H7 (cell line): ENCODE measurements around the gene ATF6. TPM values are rescaled to one million over a fixed set of nuclear protein-coding genes. Genes with fewer than 3 reads are reported as not detected.

Source experiments
- DNase-seq: peaks from one replicate; pipeline ENCODE4 v3.0.0; 2012
- H3K27me3 ChIP-seq: 2 replicates; pipeline ENCODE4 v1.6.0; 2011; ENCODE audit warnings: mild to moderate bottlenecking, low read length; ENCODE audit not compliant: control insufficient read depth, insufficient read depth
- H3K36me3 ChIP-seq: replicated peaks from 2 replicates; pipeline ENCODE4 v1.5.1; 2011; ENCODE audit warnings: low read length; ENCODE audit not compliant: control insufficient read depth, insufficient read depth
- H3K4me3 ChIP-seq: 2 replicates; pipeline ENCODE4 v1.5.1; 2011; ENCODE audit warnings: low read depth, mild to moderate bottlenecking, control low read depth, low read length, moderate library complexity; ENCODE audit not compliant: insufficient read depth
- total RNA-seq: library from RNA; depleted of rRNA; stranded (reverse); fragments of >200 nt; shearing (Covaris generic); gene quantifications from 2 replicates; pipeline ENCODE4 v1.2.3, GENCODE V29; 2014

ATF6 gene
- total RNA-seq, 1 experiment from 2014 or later, result 13.4 TPM

DNA sequence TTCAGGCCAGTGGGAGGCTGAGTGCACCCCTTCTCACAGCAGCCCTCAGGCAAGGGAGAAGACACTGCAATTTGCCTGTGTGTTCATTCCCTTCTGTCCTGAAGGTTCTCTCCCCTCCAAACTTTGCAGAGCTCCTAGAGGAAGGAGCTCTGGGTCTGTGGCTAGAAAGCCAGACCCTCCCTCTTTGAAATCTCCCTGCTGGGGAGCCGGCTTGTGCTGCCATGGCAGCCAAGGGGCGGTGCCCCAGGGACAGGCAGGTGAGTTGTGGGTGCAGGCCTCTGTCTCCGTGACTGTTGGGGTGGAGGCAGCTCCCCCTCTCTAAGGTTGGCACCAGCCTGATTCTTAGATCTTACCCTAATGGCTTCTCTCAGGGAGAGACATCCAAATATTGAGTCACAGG is 204.5 kb downstream of the ATF6 start:
- H3K4me3 ChIP-seq, result no peak overlapping the region
- peak; percentile 68 for DNase-seq
- H3K27me3 ChIP-seq, result no peaks in the 10 kb centered on the region
- H3K36me3 ChIP-seq, result no peaks in the 10 kb centered on the region

DNA sequence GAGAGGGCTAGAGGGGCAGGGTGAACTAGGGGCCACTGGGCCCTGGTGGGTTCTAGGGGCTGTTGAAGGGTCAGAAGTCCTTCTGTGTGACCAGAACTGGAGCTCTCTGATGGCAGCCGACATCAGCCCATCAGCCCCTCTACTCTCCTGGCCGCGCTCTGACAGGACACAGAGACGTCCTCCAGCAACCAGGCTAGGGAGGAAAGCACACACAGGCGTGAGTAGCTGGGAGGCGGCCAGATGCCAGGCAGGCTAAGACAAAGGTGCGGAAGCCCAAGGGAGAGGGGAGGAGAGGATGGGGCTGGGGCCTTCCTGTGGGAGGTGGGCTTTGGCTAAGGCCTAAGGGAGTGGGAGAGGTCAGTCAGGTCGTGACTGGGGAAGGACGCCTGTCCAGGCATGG is 206.7 kb downstream of the ATF6 start:
- DNase-seq, result no peak
- H3K36me3 ChIP-seq, result no peaks in the 10 kb centered on the region
- H3K27me3 ChIP-seq, result no peaks in the 10 kb centered on the region
- no peak overlapping the region for H3K4me3 ChIP-seq

DNA sequence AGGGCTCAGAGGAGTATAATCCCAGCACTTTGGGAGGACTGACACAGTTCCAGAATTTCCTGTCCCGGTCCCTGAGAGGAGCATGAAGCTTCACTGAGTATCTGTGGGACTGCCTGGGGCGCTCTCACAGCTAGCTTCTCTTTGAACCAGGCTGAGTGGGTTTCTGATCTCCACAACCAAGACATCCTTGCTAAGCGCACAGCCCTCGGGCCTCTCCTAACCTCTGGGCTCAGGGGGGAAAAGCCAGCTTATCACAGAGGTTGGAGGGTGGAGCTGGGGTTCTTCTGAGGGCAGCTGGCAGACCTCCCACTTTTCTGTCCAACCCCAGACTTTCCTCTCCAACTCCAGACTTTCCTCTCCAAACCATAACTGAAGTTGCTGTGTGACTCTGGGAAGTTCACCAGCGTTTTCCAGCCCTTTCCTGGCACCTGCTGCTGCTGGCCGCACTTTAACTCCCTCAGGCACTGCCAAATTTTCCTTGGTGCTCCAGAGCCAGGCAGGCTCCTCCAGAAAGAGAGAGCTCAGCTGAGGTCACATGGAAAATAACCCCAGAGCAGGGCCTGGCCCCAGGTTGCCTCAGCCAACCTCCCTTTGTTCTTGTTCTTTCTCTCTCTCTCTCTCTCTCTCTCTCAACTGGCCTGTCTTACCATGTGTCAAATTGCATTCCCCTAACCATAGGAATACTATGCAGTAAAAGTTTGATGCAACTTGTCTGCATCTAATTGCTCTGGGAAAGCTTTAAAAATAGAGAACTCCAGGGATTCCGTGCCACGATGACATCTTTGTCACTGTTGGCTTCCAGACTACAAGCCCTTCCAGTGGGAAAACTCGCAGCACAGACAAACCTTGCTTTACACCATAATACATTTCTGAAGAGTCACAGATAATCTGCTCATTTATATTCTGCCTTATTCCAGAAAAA is 208.1 kb downstream of the ATF6 start:
- no peak for DNase-seq
- no peaks in the 10 kb centered on the region for H3K27me3 ChIP-seq
- H3K36me3 ChIP-seq, result no peaks in the 10 kb centered on the region
- no peak overlapping the region for H3K4me3 ChIP-seq

DNA sequence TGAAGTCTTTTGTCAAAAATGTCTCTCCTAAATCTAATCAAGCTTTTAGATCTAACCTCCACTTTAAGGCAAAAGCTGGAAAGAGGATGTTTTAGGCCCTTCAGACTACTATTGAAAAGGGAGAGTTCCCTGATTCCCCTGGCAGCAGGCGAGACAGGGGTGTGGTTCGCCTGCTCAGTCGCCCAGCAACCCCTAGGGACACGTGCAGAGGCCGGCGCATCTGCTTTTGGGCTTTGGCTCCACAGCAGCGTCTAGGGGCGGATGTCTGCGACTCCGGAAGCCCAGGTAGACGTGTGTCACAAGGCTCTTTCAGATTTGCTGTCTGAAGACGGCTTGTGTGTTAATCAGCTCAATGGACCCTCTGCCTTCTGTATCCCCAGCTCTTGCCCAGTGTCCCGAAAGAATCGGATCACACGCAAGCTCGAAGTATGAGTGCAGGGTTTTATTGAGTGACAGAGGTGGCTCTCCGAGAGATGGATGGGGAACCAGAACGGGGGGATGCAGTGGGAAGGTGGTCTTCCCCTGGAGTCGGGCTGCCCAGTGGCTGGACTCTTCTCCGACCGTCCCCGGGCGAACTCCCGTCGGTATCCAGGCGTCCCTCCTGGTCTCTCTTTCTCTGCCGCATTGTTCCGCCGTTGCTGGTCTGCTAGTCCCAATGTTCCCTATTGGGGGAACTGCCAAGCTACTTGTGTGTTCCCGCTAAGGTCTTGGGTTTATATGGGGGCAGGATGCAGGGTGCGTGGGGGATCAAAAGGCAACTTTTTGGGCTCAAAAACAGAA is 212.1 kb downstream of the ATF6 start:
- H3K4me3 ChIP-seq, result no peak overlapping the region
- H3K27me3 ChIP-seq, result no peaks in the 10 kb centered on the region
- no peaks in the 10 kb centered on the region for H3K36me3 ChIP-seq
- no peak for DNase-seq

DNA sequence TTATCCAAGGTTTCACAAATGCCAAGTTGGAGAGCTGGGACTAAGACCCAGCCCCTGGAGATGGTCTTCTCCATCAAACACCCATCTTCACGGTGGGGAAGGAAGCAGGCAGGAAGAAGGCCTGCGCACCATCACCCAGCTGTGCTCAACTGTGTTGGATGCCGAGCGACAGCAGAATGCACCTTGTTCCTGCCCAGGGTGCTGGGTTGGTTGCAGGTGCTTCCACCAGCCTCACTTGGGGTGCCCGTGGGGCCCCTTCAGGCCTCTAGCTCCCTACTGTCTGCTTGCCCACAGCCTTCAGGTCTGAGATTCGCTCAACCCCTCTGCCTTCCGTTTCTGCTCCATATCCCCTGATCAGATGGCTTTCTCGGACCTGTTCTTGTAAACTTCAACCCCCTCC is 215.0 kb downstream of the ATF6 start:
- H3K27me3 ChIP-seq, result no peaks in the 10 kb centered on the region

DNA sequence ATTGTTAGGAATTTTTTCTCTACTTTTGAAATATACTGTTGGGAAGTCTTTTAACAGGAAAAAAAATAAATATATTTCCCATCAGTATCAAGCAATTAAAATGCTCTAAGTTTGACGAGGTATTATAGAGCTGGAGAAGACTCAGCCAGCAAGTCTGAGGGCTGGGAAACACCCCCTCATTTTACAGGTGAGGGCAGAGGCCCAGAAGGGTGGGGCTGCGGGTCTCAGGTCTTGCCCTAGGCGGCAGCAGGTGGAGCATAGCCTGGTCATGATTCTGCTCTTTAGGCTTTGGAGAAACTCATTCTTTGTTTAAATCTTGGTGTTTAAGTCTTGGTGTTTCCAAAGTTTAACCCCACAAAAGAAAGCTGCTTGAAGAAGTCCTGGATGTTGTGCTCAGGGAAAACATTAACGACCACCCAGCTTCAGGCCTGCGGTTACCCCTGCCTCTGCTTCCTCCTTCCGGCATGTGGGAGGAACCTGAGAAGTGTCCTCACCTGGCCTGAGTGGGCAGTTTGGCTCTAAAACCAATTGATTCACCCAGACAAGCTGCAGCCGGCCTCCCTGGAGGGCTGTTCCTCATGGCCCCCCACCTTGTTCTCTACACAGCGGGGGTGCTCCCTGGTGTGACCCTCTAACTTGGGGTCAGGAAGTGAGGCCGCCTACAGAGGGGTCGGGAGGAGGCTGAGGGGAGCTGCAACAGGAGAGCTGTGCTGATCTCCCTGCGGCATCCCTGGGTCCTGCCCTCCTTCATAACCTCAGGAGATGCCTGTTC is 215.8 kb downstream of the ATF6 start:
- Histone ChIP-seq H3K27me3 (no peaks in the 10 kb centered on the region), H3K36me3 (no peaks in the 10 kb centered on the region), H3K4me3 (no peak overlapping the region)
- peak; percentile 62 for DNase-seq

More for the DNA sequence above, 215.0 kb downstream of the ATF6 start:
- H3K4me3 ChIP-seq, result no peak overlapping the region
- no peaks in the 10 kb centered on the region for H3K36me3 ChIP-seq
- no peak for DNase-seq

DNA sequence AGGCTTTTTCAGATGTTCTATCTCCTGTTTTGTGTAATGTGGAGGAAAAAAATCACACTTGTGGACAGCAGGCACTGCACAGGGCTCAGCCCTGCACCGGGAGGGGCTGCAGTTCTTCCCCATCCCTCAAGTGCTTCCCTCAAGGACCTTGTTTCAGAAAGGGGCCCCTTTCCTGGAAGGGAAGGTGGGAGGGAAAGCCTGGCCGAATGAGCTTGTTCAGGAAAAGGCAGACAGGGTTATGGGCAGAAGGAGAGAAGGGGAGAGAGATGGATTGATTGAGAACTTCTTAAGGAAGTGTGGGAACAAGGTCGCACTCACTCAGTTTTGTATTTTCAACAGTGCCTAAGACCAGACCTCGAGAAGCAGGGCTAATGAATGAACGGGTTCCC is 216.4 kb downstream of the ATF6 start:
- no peak for DNase-seq
- Histone ChIP-seq H3K4me3 (no peak overlapping the region), H3K36me3 (no peaks in the 10 kb centered on the region), H3K27me3 (no peaks in the 10 kb centered on the region)

DNA sequence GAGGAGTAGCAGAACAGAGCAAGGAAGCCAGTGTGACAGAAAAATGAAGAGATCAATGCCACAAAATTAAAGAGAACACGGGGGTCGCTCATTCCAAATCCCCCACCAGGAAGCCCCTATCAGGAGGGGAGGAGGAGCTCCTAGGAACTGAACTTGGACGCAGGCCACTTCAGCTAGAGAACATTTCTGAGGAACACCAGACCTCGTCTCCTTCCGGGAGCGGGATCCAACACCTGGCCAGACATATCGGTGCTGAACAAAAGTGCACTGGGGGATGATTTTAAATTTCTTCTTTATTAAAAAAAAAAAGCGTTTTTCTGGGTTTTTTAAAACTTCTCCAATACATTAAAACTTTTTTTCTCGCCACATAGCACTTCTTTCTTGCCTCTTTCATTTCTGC is 216.8 kb downstream of the ATF6 start:
- Histone ChIP-seq H3K4me3 (no peak overlapping the region), H3K27me3 (no peaks in the 10 kb centered on the region), H3K36me3 (no peaks in the 10 kb centered on the region)
- DNase-seq, result no peak

DNA sequence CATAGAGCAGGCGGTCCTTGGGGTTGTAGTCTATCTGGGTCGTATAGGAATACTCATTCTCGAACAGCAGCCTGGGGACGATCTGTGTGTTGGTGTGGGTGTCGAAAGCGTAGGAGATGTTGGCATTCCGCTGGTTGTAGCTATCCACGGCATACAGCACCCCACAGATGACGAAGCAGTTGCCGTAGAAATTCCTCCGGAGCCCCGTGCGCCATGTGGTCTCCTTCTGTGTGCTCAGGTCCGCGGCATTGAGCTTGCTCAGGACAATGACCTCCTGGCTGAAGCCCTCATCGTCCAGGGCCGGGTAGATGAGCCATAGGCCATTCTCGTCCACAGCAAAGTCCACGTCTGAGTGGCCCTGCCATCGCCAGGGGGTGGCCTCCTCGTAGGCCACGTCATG is 217.6 kb downstream of the ATF6 start:
- Histone ChIP-seq H3K4me3 (no peak overlapping the region), H3K36me3 (no peaks in the 10 kb centered on the region), H3K27me3 (no peaks in the 10 kb centered on the region)
- no peak for DNase-seq

DNA sequence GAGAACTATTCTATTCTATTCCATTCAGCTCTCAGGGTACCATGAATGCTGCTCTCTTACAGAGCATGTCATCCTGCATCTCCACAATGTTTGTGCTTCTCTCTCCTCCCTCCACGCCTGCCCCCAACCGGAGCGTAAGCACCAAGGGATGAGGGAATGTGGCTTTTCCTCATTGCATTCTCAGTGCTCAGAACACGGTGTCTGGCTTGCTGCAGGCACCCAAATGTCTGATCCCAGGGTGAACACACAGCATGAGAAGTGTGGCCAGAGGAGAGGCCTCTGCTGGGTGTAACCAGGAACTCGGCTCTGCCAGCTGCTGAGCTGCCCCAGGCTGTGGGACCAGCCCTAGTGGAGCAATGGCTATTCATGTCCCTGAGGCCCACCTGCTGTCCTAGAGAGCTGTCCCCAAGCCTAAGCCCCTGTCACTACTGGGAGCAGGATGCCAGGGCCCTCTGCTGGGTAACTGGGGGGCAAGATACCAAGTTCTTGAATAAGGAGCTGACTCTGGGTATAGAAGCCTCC is 219.2 kb downstream of the ATF6 start:
- DNase-seq, result no peak
- Histone ChIP-seq H3K4me3 (no peak overlapping the region), H3K36me3 (no peaks in the 10 kb centered on the region), H3K27me3 (no peaks in the 10 kb centered on the region)

DNA sequence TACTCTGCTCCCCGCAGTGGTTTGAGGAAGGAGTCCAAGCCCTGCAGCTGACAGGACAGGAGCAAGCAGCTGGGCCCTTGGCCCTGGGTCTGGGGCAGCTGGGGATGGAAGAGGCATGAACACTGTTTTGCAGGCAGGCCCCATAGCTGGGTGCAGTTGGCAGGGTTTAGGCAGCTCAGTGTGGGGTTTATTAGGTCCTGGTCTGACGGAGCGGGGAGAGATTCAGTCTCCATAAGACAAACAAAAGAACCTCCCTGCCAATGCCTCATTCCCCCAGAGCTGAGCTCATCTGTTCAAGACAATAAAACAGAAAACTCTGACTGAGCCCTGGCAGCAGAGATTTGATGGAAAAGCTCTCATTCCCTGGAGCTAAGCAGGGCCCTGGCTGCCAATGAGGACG is 220.2 kb downstream of the ATF6 start:
- H3K27me3 ChIP-seq, result no peaks in the 10 kb centered on the region
- no peak overlapping the region for H3K4me3 ChIP-seq
- H3K36me3 ChIP-seq, result no peaks in the 10 kb centered on the region

DNA sequence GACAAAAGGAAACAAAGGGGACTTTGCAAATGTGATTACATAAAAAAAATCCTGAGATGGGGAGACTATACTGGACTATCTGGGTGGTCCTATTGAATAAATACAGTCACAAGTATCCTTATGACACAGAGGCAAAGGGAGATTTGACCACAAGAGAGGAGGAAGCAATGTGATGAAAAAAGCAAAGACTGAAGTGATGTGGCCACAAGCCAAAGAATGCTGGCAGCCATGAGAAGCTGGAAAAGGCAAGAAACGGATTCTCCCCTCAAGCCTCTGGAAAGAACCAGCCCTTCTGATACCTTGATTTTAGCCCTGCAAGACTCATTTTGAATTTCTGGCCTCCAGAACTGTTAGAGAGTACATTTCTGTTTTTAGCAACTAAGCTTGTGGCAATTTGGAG is 221.2 kb downstream of the ATF6 start:
- DNase-seq, result no peak
- Histone ChIP-seq H3K27me3 (no peaks in the 10 kb centered on the region), H3K36me3 (no peaks in the 10 kb centered on the region), H3K4me3 (no peak overlapping the region)

More for the DNA sequence above, 220.2 kb downstream of the ATF6 start:
- no peak for DNase-seq

DNA sequence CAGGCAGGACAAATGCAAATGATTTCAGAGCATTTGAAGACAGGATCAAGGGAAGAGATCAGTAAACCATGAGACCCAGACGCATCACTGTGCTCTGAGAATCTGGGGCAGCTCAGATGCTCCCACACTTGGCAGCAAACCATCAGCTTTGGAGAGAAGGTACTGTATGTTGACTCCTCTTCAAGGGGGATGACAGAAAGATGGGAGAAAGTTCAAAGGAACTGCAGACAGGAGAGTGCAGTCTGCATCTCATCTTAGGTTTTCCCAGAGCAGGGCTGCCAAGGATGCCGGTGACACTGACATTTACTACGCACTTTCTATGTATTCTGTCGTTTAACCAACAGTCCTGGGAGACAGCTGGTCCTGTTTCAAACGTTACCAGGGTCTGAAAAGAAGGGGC is 221.8 kb downstream of the ATF6 start:
- H3K27me3 ChIP-seq, result no peaks in the 10 kb centered on the region
- no peak overlapping the region for H3K4me3 ChIP-seq
- no peak for DNase-seq
- H3K36me3 ChIP-seq, result no peaks in the 10 kb centered on the region

DNA sequence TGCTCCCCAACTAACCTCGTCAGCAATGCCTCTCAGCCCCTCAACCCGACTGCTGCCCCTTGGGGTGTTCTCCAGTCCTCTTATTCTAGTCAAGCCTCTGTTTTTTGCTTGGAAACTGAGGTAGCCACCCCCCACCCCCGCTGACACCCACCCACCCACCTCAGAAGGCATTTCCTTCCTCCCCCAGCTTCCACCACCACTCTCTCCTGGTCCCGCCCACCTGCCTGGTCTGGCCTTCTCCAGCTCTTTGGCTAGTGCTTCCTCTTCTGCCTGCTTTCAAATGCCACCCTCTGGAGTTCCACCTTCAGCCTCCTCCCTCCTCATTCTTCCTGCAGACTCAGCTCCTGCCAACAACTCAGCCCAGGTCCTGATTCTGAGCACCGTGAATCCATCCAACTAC is 222.3 kb downstream of the ATF6 start:
- Histone ChIP-seq H3K4me3 (no peak overlapping the region), H3K36me3 (no peaks in the 10 kb centered on the region), H3K27me3 (no peaks in the 10 kb centered on the region)
- no peak for DNase-seq
